ENCODE measurements around the gene CA10. TPM values are rescaled to one million over a fixed set of nuclear protein-coding genes. Genes with fewer than 3 reads are reported as not detected.

Gene CA10
- total RNA-seq, 2 donors from 2014 or later: 0.22 to 0.37 TPM

GRCh38 chr17:52150935-52151334 is 7.6 kb downstream of the CA10 start:
- Mint-ChIP-seq H3K27ac (no peak overlapping the region), H3K4me1 (peaks cover 14% of the 10 kb centered on the region), H3K4me3 (no peak overlapping the region), H3K36me3 (ENCODE audit: low read depth) (no peaks in the 10 kb centered on the region), H3K27me3 (ENCODE audit: insufficient read depth) (peaks cover 47% of the 10 kb centered on the region), H3K9me3 (no peaks in the 10 kb centered on the region)
- H3K4me1 ChIP-seq (ENCODE audit: control insufficient read depth, insufficient read depth, low read length): no peaks in the 10 kb centered on the region
- H3K4me3 ChIP-seq (ENCODE audit: low read length): no peak overlapping the region
- peaks cover 39% of the 10 kb centered on the region for H3K27me3 ChIP-seq (ENCODE audit: control insufficient read depth, insufficient read depth, low read length, poor library complexity, severe bottlenecking)
- no peaks in the 10 kb centered on the region for H3K36me3 ChIP-seq (ENCODE audit: control insufficient read depth, insufficient read depth, low read length)
- no peak overlapping the region for H3K27ac ChIP-seq (ENCODE audit: low read depth, low read length)
- no peak for TF ChIP-seq CTCF (conservative IDR thresholded peaks at IDR 0.05)
- no peak overlapping the region for H3K9ac ChIP-seq (ENCODE audit: extremely low read depth, low read length, poor library complexity, severe bottlenecking)
- DNase-seq: no peak
- peaks cover 5% of the 10 kb centered on the region for H3K9me3 ChIP-seq (ENCODE audit: control insufficient read depth, low read length)
- 88% methylated on average over 2 of the region's 2 CpGs; no CpG with 5 or more reads in 1 of the 2 experiments for WGBS, 2 experiments (ENCODE audit: insufficient coverage in 1 of 2, insufficient read length in 1 of 2)

GRCh38 chr17:52149626-52150025 is 8.9 kb downstream of the CA10 start:
- no peaks in the 10 kb centered on the region for H3K9me3 ChIP-seq (ENCODE audit: control insufficient read depth, low read length)
- H3K27ac Mint-ChIP-seq: no peak overlapping the region
- no peaks in the 10 kb centered on the region for H3K36me3 ChIP-seq (ENCODE audit: control insufficient read depth, insufficient read depth, low read length)
- TF ChIP-seq CTCF (conservative IDR thresholded peaks at IDR 0.05): no peak
- WGBS, 2 experiments (ENCODE audit: insufficient coverage in 1 of 2, insufficient read length in 1 of 2): 63% methylated on average over 1 of the region's 1 CpG; no CpG with 5 or more reads in 1 of the 2 experiments
- H3K4me3 ChIP-seq (ENCODE audit: low read length): no peak overlapping the region
- H3K4me1 ChIP-seq (ENCODE audit: control insufficient read depth, insufficient read depth, low read length): no peaks in the 10 kb centered on the region
- no peak overlapping the region for H3K27ac ChIP-seq (ENCODE audit: low read depth, low read length)
- H3K4me3 Mint-ChIP-seq: no peak overlapping the region
- DNase-seq: no peak
- H3K27me3 ChIP-seq (ENCODE audit: control insufficient read depth, insufficient read depth, low read length, poor library complexity, severe bottlenecking): peaks cover 31% of the 10 kb centered on the region
- no peaks in the 10 kb centered on the region for H3K36me3 Mint-ChIP-seq (ENCODE audit: low read depth)
- H3K4me1 Mint-ChIP-seq: peaks cover 19% of the 10 kb centered on the region
- H3K9ac ChIP-seq (ENCODE audit: extremely low read depth, low read length, poor library complexity, severe bottlenecking): no peak overlapping the region
- H3K27me3 Mint-ChIP-seq (ENCODE audit: insufficient read depth): peaks cover 43% of the 10 kb centered on the region
- no peaks in the 10 kb centered on the region for H3K9me3 Mint-ChIP-seq

- Mint-ChIP-seq H3K36me3 (ENCODE audit: low read depth) (no peaks in the 10 kb centered on the region), H3K4me3 (no peak overlapping the region), H3K27me3 (ENCODE audit: insufficient read depth) (peaks cover 42% of the 10 kb centered on the region), H3K4me1 (peaks cover 20% of the 10 kb centered on the region), H3K27ac (no peak overlapping the region), H3K9me3 (no peaks in the 10 kb centered on the region)
- no peak for DNase-seq
- Histone ChIP-seq H3K36me3 (ENCODE audit: control insufficient read depth, insufficient read depth, low read length) (no peaks in the 10 kb centered on the region), H3K4me3 (ENCODE audit: low read length) (no peak overlapping the region), H3K9me3 (ENCODE audit: control insufficient read depth, low read length) (no peaks in the 10 kb centered on the region), H3K27me3 (ENCODE audit: control insufficient read depth, insufficient read depth, low read length, poor library complexity, severe bottlenecking) (peaks cover 28% of the 10 kb centered on the region), H3K4me1 (ENCODE audit: control insufficient read depth, insufficient read depth, low read length) (no peaks in the 10 kb centered on the region), H3K9ac (ENCODE audit: extremely low read depth, low read length, poor library complexity, severe bottlenecking) (no peak overlapping the region), H3K27ac (ENCODE audit: low read depth, low read length) (no peak overlapping the region)
- WGBS, 2 experiments (ENCODE audit: insufficient coverage in 1 of 2, insufficient read length in 1 of 2): 88% methylated on average over 1 of the region's 1 CpG; no CpG with 5 or more reads in 1 of the 2 experiments
- no peak for TF ChIP-seq CTCF (conservative IDR thresholded peaks at IDR 0.05)
Observed at GRCh38 chr17:52148969-52149351, 9.6 kb downstream of the CA10 start.
